K562 (cell line): ENCODE results near the gene CENPX. TPM values are rescaled to one million over a fixed set of nuclear protein-coding genes. Genes with fewer than 3 reads are reported as not detected.

Experiments
- polyA plus RNA-seq, 8 experiments: library from polyadenylated mRNA; depleted of rRNA in 4 of 8; stranded (reverse) in 5 of 8; unstranded in 3 of 8; fragments of >200 nt; fragmentation: Nextera tagmentation in 2 of 8; fragmentation: Illumina TruSeq in 1 of 8; extraction: Ambion mirVana in 2 of 8; extraction: Trizol in 1 of 8; gene quantifications; 2 replicates each; pipeline versions ENCODE4 v1.2.1 to v1.2.3, GENCODE V29; 2011 to 2014; ENCODE audit warnings: inconsistent platforms in 1 of 8, missing spikeins in 1 of 8
- total RNA-seq, 7 experiments: library from RNA; depleted of rRNA in 6 of 7; stranded (reverse); fragments of >200 nt in 6 of 7; fragmentation: Illumina TruSeq in 2 of 7; extraction: Trizol in 2 of 7; gene quantifications; 2 replicates each; pipeline versions ENCODE4 v1.2.1 to v1.2.3, GENCODE V29; 2011 to 2021; ENCODE audit warnings: low replicate concordance in 1 of 7

The CENPX gene
- total and polyA plus RNA-seq, 9 of the 15 experiments (the other 6 are each of a cell fraction or from before 2014, with no cell fraction given), result 32.7 to 352 (median 127) TPM

Other genes with a start within 250 kb of the CENPX start
Only the 7 nearest of the 24 such genes appear.
- gene ASPSCR1, start 45.2 kb downstream of the CENPX start, total RNA-seq (2014; rRNA removed), result 35.9 and 49.9 TPM in 2 replicates
- 5.9 and 7.4 TPM in 2 replicates for gene ASPSCR1, start 45.2 kb downstream of the CENPX start, total RNA-seq (2014; rRNA removed; fragmentation: Illumina TruSeq; extraction: Trizol)
- gene ASPSCR1, start 45.2 kb downstream of the CENPX start, total RNA-seq (2015; rRNA removed; fragmentation: Illumina TruSeq; extraction: Trizol), result 21.3 and 22.3 TPM in 2 replicates
- 33.4 and 36.9 TPM in 2 replicates for gene ASPSCR1, start 45.2 kb downstream of the CENPX start, total RNA-seq (2021)
- gene ASPSCR1, start 45.2 kb downstream of the CENPX start, polyA plus RNA-seq (2011; rRNA removed), result 8.6 TPM in 2 replicates
- gene ASPSCR1, start 45.2 kb downstream of the CENPX start, polyA plus RNA-seq (2014; fragmentation: Illumina TruSeq; extraction: Trizol), result 11.6 and 19.2 TPM in 2 replicates
- gene ASPSCR1, start 45.2 kb downstream of the CENPX start, polyA plus RNA-seq (2014; fragmentation: Nextera tagmentation; extraction: Ambion mirVana), result 1 to 10 TPM in 1 of 2 experiments, under 1 TPM in 1; 0.90 to 2.2 TPM
- gene ASPSCR1, start 45.2 kb downstream of the CENPX start, polyA plus RNA-seq (2014; rRNA removed), result 26.7 and 33.7 TPM in 2 replicates
- 21.5 and 21.7 TPM in 2 replicates for gene LRRC45, start 427 bp upstream of the CENPX start, total RNA-seq (2014; rRNA removed)
- gene LRRC45, start 427 bp upstream of the CENPX start, total RNA-seq (2014; rRNA removed; fragmentation: Illumina TruSeq; extraction: Trizol), result 1.8 and 3.5 TPM in 2 replicates
- 11.2 and 13.1 TPM in 2 replicates for gene LRRC45, start 427 bp upstream of the CENPX start, total RNA-seq (2015; rRNA removed; fragmentation: Illumina TruSeq; extraction: Trizol)
- gene LRRC45, start 427 bp upstream of the CENPX start, total RNA-seq (2021), result 16.6 and 19.1 TPM in 2 replicates
- gene LRRC45, start 427 bp upstream of the CENPX start, polyA plus RNA-seq (2011; rRNA removed), result 7.2 and 10.4 TPM in 2 replicates
- gene LRRC45, start 427 bp upstream of the CENPX start, polyA plus RNA-seq (2014; fragmentation: Illumina TruSeq; extraction: Trizol), result 4.2 and 4.3 TPM in 2 replicates
- gene LRRC45, start 427 bp upstream of the CENPX start, polyA plus RNA-seq (2014; fragmentation: Nextera tagmentation; extraction: Ambion mirVana), result not detected
- 18.4 and 26.6 TPM in 2 replicates for gene LRRC45, start 427 bp upstream of the CENPX start, polyA plus RNA-seq (2014; rRNA removed)
- gene RAC3, start 8.8 kb upstream of the CENPX start, total RNA-seq (2014; rRNA removed), result 292 and 377 TPM in 2 replicates
- 21.8 and 30.5 TPM in 2 replicates for gene RAC3, start 8.8 kb upstream of the CENPX start, total RNA-seq (2014; rRNA removed; fragmentation: Illumina TruSeq; extraction: Trizol)
- gene RAC3, start 8.8 kb upstream of the CENPX start, total RNA-seq (2015; rRNA removed; fragmentation: Illumina TruSeq; extraction: Trizol), result 91.3 and 98.6 TPM in 2 replicates
- gene RAC3, start 8.8 kb upstream of the CENPX start, total RNA-seq (2021), result 133 and 139 TPM in 2 replicates
- gene RAC3, start 8.8 kb upstream of the CENPX start, polyA plus RNA-seq (2011; rRNA removed), result 118 and 135 TPM in 2 replicates
- gene RAC3, start 8.8 kb upstream of the CENPX start, polyA plus RNA-seq (2014; fragmentation: Illumina TruSeq; extraction: Trizol), result 137 and 193 TPM in 2 replicates
- gene RAC3, start 8.8 kb upstream of the CENPX start, polyA plus RNA-seq (2014; fragmentation: Nextera tagmentation; extraction: Ambion mirVana), result under 1 TPM; 0.23 to 0.28 TPM
- 281 and 307 TPM in 2 replicates for gene RAC3, start 8.8 kb upstream of the CENPX start, polyA plus RNA-seq (2014; rRNA removed)
- 165 and 194 TPM in 2 replicates for gene DCXR, start 14.8 kb upstream of the CENPX start, total RNA-seq (2014; rRNA removed)
- 41.1 and 66.0 TPM in 2 replicates for gene DCXR, start 14.8 kb upstream of the CENPX start, total RNA-seq (2014; rRNA removed; fragmentation: Illumina TruSeq; extraction: Trizol)
- 76.0 and 90.0 TPM in 2 replicates for gene DCXR, start 14.8 kb upstream of the CENPX start, total RNA-seq (2015; rRNA removed; fragmentation: Illumina TruSeq; extraction: Trizol)
- gene DCXR, start 14.8 kb upstream of the CENPX start, total RNA-seq (2021), result 235 and 256 TPM in 2 replicates
- 156 and 201 TPM in 2 replicates for gene DCXR, start 14.8 kb upstream of the CENPX start, polyA plus RNA-seq (2011; rRNA removed)
- 243 and 274 TPM in 2 replicates for gene DCXR, start 14.8 kb upstream of the CENPX start, polyA plus RNA-seq (2014; fragmentation: Illumina TruSeq; extraction: Trizol)
- 10 to 100 TPM; 21.3 to 50.3 TPM for gene DCXR, start 14.8 kb upstream of the CENPX start, polyA plus RNA-seq (2014; fragmentation: Nextera tagmentation; extraction: Ambion mirVana)
- 229 and 261 TPM in 2 replicates for gene DCXR, start 14.8 kb upstream of the CENPX start, polyA plus RNA-seq (2014; rRNA removed)
- 23.6 and 28.4 TPM in 2 replicates for gene RFNG, start 28.9 kb upstream of the CENPX start, total RNA-seq (2014; rRNA removed)
- 6.5 and 9.5 TPM in 2 replicates for gene RFNG, start 28.9 kb upstream of the CENPX start, total RNA-seq (2014; rRNA removed; fragmentation: Illumina TruSeq; extraction: Trizol)
- 11.1 and 14.3 TPM in 2 replicates for gene RFNG, start 28.9 kb upstream of the CENPX start, total RNA-seq (2015; rRNA removed; fragmentation: Illumina TruSeq; extraction: Trizol)
- 26.9 and 30.2 TPM in 2 replicates for gene RFNG, start 28.9 kb upstream of the CENPX start, total RNA-seq (2021)
- 9.2 and 17.2 TPM in 2 replicates for gene RFNG, start 28.9 kb upstream of the CENPX start, polyA plus RNA-seq (2011; rRNA removed)
- gene RFNG, start 28.9 kb upstream of the CENPX start, polyA plus RNA-seq (2014; fragmentation: Illumina TruSeq; extraction: Trizol), result 9.0 and 18.5 TPM in 2 replicates
- under 1 TPM; 0.32 to 0.66 TPM for gene RFNG, start 28.9 kb upstream of the CENPX start, polyA plus RNA-seq (2014; fragmentation: Nextera tagmentation; extraction: Ambion mirVana)
- gene RFNG, start 28.9 kb upstream of the CENPX start, polyA plus RNA-seq (2014; rRNA removed), result 32.6 and 32.8 TPM in 2 replicates
- gene GPS1, start 29.0 kb upstream of the CENPX start, total RNA-seq (2014; rRNA removed), result 137 and 183 TPM in 2 replicates
- gene GPS1, start 29.0 kb upstream of the CENPX start, total RNA-seq (2014; rRNA removed; fragmentation: Illumina TruSeq; extraction: Trizol), result 17.5 and 26.3 TPM in 2 replicates
- 69.9 and 72.5 TPM in 2 replicates for gene GPS1, start 29.0 kb upstream of the CENPX start, total RNA-seq (2015; rRNA removed; fragmentation: Illumina TruSeq; extraction: Trizol)
- 162 and 167 TPM in 2 replicates for gene GPS1, start 29.0 kb upstream of the CENPX start, total RNA-seq (2021)
- gene GPS1, start 29.0 kb upstream of the CENPX start, polyA plus RNA-seq (2011; rRNA removed), result 57.0 and 88.5 TPM in 2 replicates
- gene GPS1, start 29.0 kb upstream of the CENPX start, polyA plus RNA-seq (2014; fragmentation: Illumina TruSeq; extraction: Trizol), result 74.5 and 111 TPM in 2 replicates
- gene GPS1, start 29.0 kb upstream of the CENPX start, polyA plus RNA-seq (2014; fragmentation: Nextera tagmentation; extraction: Ambion mirVana), result 10 to 100 TPM in 1 of 2 experiments, 1 to 10 TPM in 1; 3.1 to 13.4 TPM
- gene GPS1, start 29.0 kb upstream of the CENPX start, polyA plus RNA-seq (2014; rRNA removed), result 112 and 123 TPM in 2 replicates
- 203 and 249 TPM in 2 replicates for gene DUS1L, start 42.9 kb upstream of the CENPX start, total RNA-seq (2014; rRNA removed)
- gene DUS1L, start 42.9 kb upstream of the CENPX start, total RNA-seq (2014; rRNA removed; fragmentation: Illumina TruSeq; extraction: Trizol), result 45.0 and 57.5 TPM in 2 replicates
- gene DUS1L, start 42.9 kb upstream of the CENPX start, total RNA-seq (2015; rRNA removed; fragmentation: Illumina TruSeq; extraction: Trizol), result 83.1 and 83.9 TPM in 2 replicates
- 193 and 209 TPM in 2 replicates for gene DUS1L, start 42.9 kb upstream of the CENPX start, total RNA-seq (2021)
- 60.1 and 77.0 TPM in 2 replicates for gene DUS1L, start 42.9 kb upstream of the CENPX start, polyA plus RNA-seq (2011; rRNA removed)
- gene DUS1L, start 42.9 kb upstream of the CENPX start, polyA plus RNA-seq (2014; fragmentation: Illumina TruSeq; extraction: Trizol), result 97.2 and 99.8 TPM in 2 replicates
- 10 to 100 TPM in 1 of 2 experiments, 1 to 10 TPM in 1; 7.8 to 11.3 TPM for gene DUS1L, start 42.9 kb upstream of the CENPX start, polyA plus RNA-seq (2014; fragmentation: Nextera tagmentation; extraction: Ambion mirVana)
- gene DUS1L, start 42.9 kb upstream of the CENPX start, polyA plus RNA-seq (2014; rRNA removed), result 201 and 210 TPM in 2 replicates